ENCODE measurements around the gene WNT6. TPM values are rescaled to one million over a fixed set of nuclear protein-coding genes. Genes with fewer than 3 reads are reported as not detected.
A peak's percentile ranks its signal among the peaks of the same experiment; 100 is the strongest.

Gene WNT6
- total RNA-seq, 2 experiments from 2014 or later = 0.25 to 0.34 TPM

- TF ChIP-seq CTCF (IDR thresholded peaks at IDR 0.05) = no peak
- Mint-ChIP-seq H3K4me3 (peak overlapping the region; percentile 79), H3K9me3 (no peaks in the 10 kb centered on the region), H3K36me3 (ENCODE audit: low read depth) (peaks cover 12% of the 10 kb centered on the region), H3K27ac (peak overlapping the region; percentile 82), H3K27me3 (peaks cover 12% of the 10 kb centered on the region), H3K4me1 (ENCODE audit: low read depth) (peaks cover 61% of the 10 kb centered on the region)
- intact Hi-C loops (cut with micrococcal nuclease) = no loop called here
- ChIA-PET POLR2A (interaction anchor here (1.1 to 9.6 kb wide), 2 partner anchors 16 to 498 kb away, joined by 4 to 284 read pairs; partner anchors contain the start of gene WNT10A), CTCF (interaction anchor here (0.9 to 16.7 kb wide), 4 partner anchors 15 to 88 kb away, joined by 3 to 1101 read pairs (median 4); partner anchors contain the start of gene WNT10A)
- no peak for DNase-seq
- ATAC-seq = no peak
These were observed 34.7 kb downstream of the WNT6 start for GRCh38 chr2:218894151-218894879.

- intact Hi-C loops (cut with micrococcal nuclease) = no loop called here
- no peaks in the 10 kb centered on the region for H3K9me3 Mint-ChIP-seq
- peak overlapping the region; percentile 69 for H3K27ac Mint-ChIP-seq
- CTCF ChIA-PET = interaction anchor here (16.7 kb wide), 1 partner anchor 16 kb away, joined by 1101 read pairs; the partner anchor contains the start of gene WNT10A
- peaks cover 61% of the 10 kb centered on the region for H3K4me1 Mint-ChIP-seq (ENCODE audit: low read depth)
- ATAC-seq (no peak), DNase-seq (no peak)
- H3K27me3 Mint-ChIP-seq = peaks cover 16% of the 10 kb centered on the region
- H3K4me3 Mint-ChIP-seq = peak overlapping the region; percentile 79
- no peak for TF ChIP-seq CTCF (IDR thresholded peaks at IDR 0.05)
- peaks cover 12% of the 10 kb centered on the region for H3K36me3 Mint-ChIP-seq (ENCODE audit: low read depth)
- POLR2A ChIA-PET = interaction anchor here (9.6 kb wide), 1 partner anchor 17 kb away, joined by 284 read pairs; the partner anchor contains the start of gene WNT10A
These were observed 35.2 kb downstream of the WNT6 start for GRCh38 chr2:218894880-218895157.

- H3K36me3 Mint-ChIP-seq (ENCODE audit: low read depth) = peaks cover 12% of the 10 kb centered on the region
- ChIA-PET POLR2A (interaction anchor here (2.0 to 9.6 kb wide), 3 partner anchors 8 to 17 kb away, joined by 11 to 284 read pairs (median 14); partner anchors contain the start of gene WNT10A), CTCF (interaction anchor here (1.0 to 16.7 kb wide), 6 partner anchors 14 to 100 kb away, joined by 3 to 1101 read pairs (median 74); partner anchors contain the start of genes WNT10A and WNT6)
- no peak for DNase-seq
- H3K27me3 Mint-ChIP-seq = peaks cover 16% of the 10 kb centered on the region
- no peak for TF ChIP-seq CTCF (IDR thresholded peaks at IDR 0.05)
- no peaks in the 10 kb centered on the region for H3K9me3 Mint-ChIP-seq
- peak overlapping the region; percentile 79 for H3K4me3 Mint-ChIP-seq
- no peak for ATAC-seq
- H3K4me1 Mint-ChIP-seq (ENCODE audit: low read depth) = peaks cover 61% of the 10 kb centered on the region
- intact Hi-C loops (cut with micrococcal nuclease) = no loop called here
- H3K27ac Mint-ChIP-seq = peak overlapping the region; percentile 92
These were observed 35.7 kb downstream of the WNT6 start for GRCh38 chr2:218895326-218895725.

- peak overlapping the region; percentile 79 for H3K4me3 Mint-ChIP-seq
- CTCF ChIA-PET = interaction anchor here (1.0 to 16.7 kb wide), 7 partner anchors 13 to 100 kb away, joined by 3 to 1101 read pairs (median 63); partner anchors contain the start of genes WNT10A and WNT6
- no peaks in the 10 kb centered on the region for H3K9me3 Mint-ChIP-seq
- H3K36me3 Mint-ChIP-seq (ENCODE audit: low read depth) = peaks cover 12% of the 10 kb centered on the region
- DNase-seq = peak; percentile 31
- H3K27ac Mint-ChIP-seq = peak overlapping the region; percentile 92
- intact Hi-C loops (cut with micrococcal nuclease) = loop anchor here (2.0 kb wide), 1 partner anchor 43 kb away; no protein-coding TSS in a partner anchor
- POLR2A ChIA-PET = interaction anchor here (2.0 to 9.6 kb wide), 3 partner anchors 9 to 18 kb away, joined by 11 to 284 read pairs (median 14); partner anchors contain the start of gene WNT10A
- H3K27me3 Mint-ChIP-seq = peaks cover 22% of the 10 kb centered on the region
- no peak for TF ChIP-seq CTCF (IDR thresholded peaks at IDR 0.05)
- H3K4me1 Mint-ChIP-seq (ENCODE audit: low read depth) = peaks cover 61% of the 10 kb centered on the region
- peak; percentile 22 for ATAC-seq
These were observed 36.3 kb downstream of the WNT6 start for GRCh38 chr2:218895759-218896500.

Measured in activated CD8-positive, alpha-beta T cell treated with anti-CD3 and anti-CD28 coated beads for 36 hours (primary cell).